H9 (cell line): ENCODE results near the gene C1orf56. TPM values are rescaled to one million over a fixed set of nuclear protein-coding genes. Genes with fewer than 3 reads are reported as not detected.
A peak's percentile ranks its signal among the peaks of the same experiment; 100 is the strongest.

Experiments
- DNase-seq: peaks from one replicate; pipeline ENCODE4 v3.0.0-alpha.2; 2017
- H2AFZ ChIP-seq: one replicate; pipeline ENCODE4 v1.6.1; 2013; ENCODE audit warnings: mild to moderate bottlenecking, low read length, control low read depth, moderate library complexity
- H2AK5ac ChIP-seq: 2 replicates; pipeline ENCODE4 v1.6.1; 2013; ENCODE audit warnings: low read length, control low read depth, mixed read lengths; ENCODE audit not compliant: insufficient read length
- H2BK120ac ChIP-seq: one replicate; pipeline ENCODE4 v1.6.1; 2013; ENCODE audit warnings: low read depth, mild to moderate bottlenecking, low read length, control low read depth, inconsistent platforms; ENCODE audit not compliant: poor library complexity, severe bottlenecking
- H2BK12ac ChIP-seq: 2 replicates; pipeline ENCODE4 v1.6.1; 2013; ENCODE audit warnings: low read length, control low read depth, mixed read lengths, low read depth; ENCODE audit not compliant: insufficient read length
- H2BK15ac ChIP-seq: 2 replicates; pipeline ENCODE4 v1.6.1; 2013; ENCODE audit warnings: low read depth, low read length, control low read depth
- H2BK20ac ChIP-seq: one replicate; pipeline ENCODE4 v1.6.1; 2013; ENCODE audit warnings: low read depth, mild to moderate bottlenecking, low read length, control low read depth, inconsistent platforms; ENCODE audit not compliant: poor library complexity, severe bottlenecking
- H2BK5ac ChIP-seq: 2 replicates; pipeline ENCODE4 v1.6.1; 2013; ENCODE audit warnings: low read length, control low read depth, mixed read lengths; ENCODE audit not compliant: insufficient read length
- H3K14ac ChIP-seq: 2 replicates; pipeline ENCODE4 v1.6.1; 2013; ENCODE audit warnings: low read length, control low read depth; ENCODE audit not compliant: insufficient read depth
- H3K18ac ChIP-seq: 2 replicates; pipeline ENCODE4 v1.6.1; 2013; ENCODE audit warnings: low read depth, mild to moderate bottlenecking, mixed read lengths, low read length, control low read depth; ENCODE audit not compliant: insufficient read length
- H3K23ac ChIP-seq: 2 replicates; pipeline ENCODE4 v1.6.1; 2013; ENCODE audit warnings: low read length, control low read depth, mixed read lengths, low read depth; ENCODE audit not compliant: insufficient read length
- H3K23me2 ChIP-seq: 2 replicates; pipeline ENCODE4 v1.6.1; 2013; ENCODE audit warnings: low read depth, mild to moderate bottlenecking, mixed read lengths, low read length, control low read depth; ENCODE audit not compliant: insufficient read length, poor library complexity, severe bottlenecking
- H3K27ac ChIP-seq: 2 replicates; pipeline ENCODE4 v1.5.1; 2013; ENCODE audit warnings: low read length, control low read depth, mixed read lengths, low read depth; ENCODE audit not compliant: insufficient read length
- H3K27me3 ChIP-seq: 2 replicates; pipeline ENCODE4 v1.6.1; 2013; ENCODE audit warnings: low read length, control low read depth, inconsistent platforms; ENCODE audit not compliant: insufficient read depth
- H3K4ac ChIP-seq: 2 replicates; pipeline ENCODE4 v1.6.1; 2013; ENCODE audit warnings: low read depth, mild to moderate bottlenecking, control low read depth, inconsistent platforms, low read length, moderate library complexity
- H3K4me1 ChIP-seq: 2 replicates; pipeline ENCODE4 v1.6.1; 2013; ENCODE audit warnings: low read length, control low read depth, inconsistent platforms; ENCODE audit not compliant: insufficient read depth
- H3K4me2 ChIP-seq: 2 replicates; pipeline ENCODE4 v1.6.1; 2013; ENCODE audit warnings: low read length, control low read depth, mixed read lengths; ENCODE audit not compliant: insufficient read length, insufficient read depth
- H3K56ac ChIP-seq: 2 replicates; pipeline ENCODE4 v1.6.1; 2013; ENCODE audit warnings: low read depth, mild to moderate bottlenecking, mixed read lengths, low read length, control low read depth; ENCODE audit not compliant: insufficient read length
- H3K79me1 ChIP-seq: 2 replicates; pipeline ENCODE4 v1.6.1; 2013; ENCODE audit warnings: low read depth, mild to moderate bottlenecking, moderate library complexity, low read length, control low read depth, inconsistent platforms; ENCODE audit not compliant: insufficient read depth, poor library complexity, severe bottlenecking
- H3K79me2 ChIP-seq: 2 replicates; pipeline ENCODE4 v1.6.1; 2013; ENCODE audit warnings: low read length, control low read depth, inconsistent platforms; ENCODE audit not compliant: insufficient read depth
- H3K9ac ChIP-seq: 2 replicates; pipeline ENCODE4 v1.6.1; 2013; ENCODE audit warnings: low read length, control low read depth, mixed read lengths; ENCODE audit not compliant: insufficient read length; ENCODE audit errors: extremely low read depth
- H3K9me3 ChIP-seq: one replicate; pipeline ENCODE4 v1.6.1; 2013; ENCODE audit warnings: low read depth, low read length, inconsistent platforms; ENCODE audit not compliant: control insufficient read depth
- H3T11ph ChIP-seq: one replicate; pipeline ENCODE4 v1.6.1; 2013; ENCODE audit warnings: mild to moderate bottlenecking, low read length, control low read depth, inconsistent platforms
- H4K20me1 ChIP-seq: one replicate; pipeline ENCODE4 v1.6.1; 2013; ENCODE audit not compliant: control insufficient read depth, insufficient read length, insufficient read depth
- H4K5ac ChIP-seq: 2 replicates; pipeline ENCODE4 v1.6.1; 2013; ENCODE audit warnings: low read depth, mild to moderate bottlenecking, mixed read lengths, low read length, control low read depth; ENCODE audit not compliant: insufficient read length
- H4K8ac ChIP-seq: replicated peaks from 2 replicates; pipeline ENCODE4 v1.6.1; 2013; ENCODE audit warnings: low read length, control low read depth, mixed read lengths, low read depth; ENCODE audit not compliant: insufficient read length
- H4K91ac ChIP-seq: 2 replicates; pipeline ENCODE4 v1.6.1; 2013; ENCODE audit warnings: low read depth, mild to moderate bottlenecking, moderate library complexity, mixed read lengths, low read length, control low read depth; ENCODE audit not compliant: insufficient read length
- H3K27ac Mint-ChIP-seq, 3 experiments: 2 replicates in 2 of 3; 3 replicates in 1 of 3; pipeline ENCODE4 v1.8.0; 2020 to 2021; ENCODE audit warnings: mixed read lengths in 3 of 3, mild to moderate bottlenecking in 1 of 3, moderate library complexity in 1 of 3
- H3K27me3 Mint-ChIP-seq: 2 replicates; pipeline ENCODE4 v1.8.0; 2021; ENCODE audit warnings: low read depth, mild to moderate bottlenecking, moderate library complexity, mixed read lengths
- H3K36me3 Mint-ChIP-seq, 3 experiments: 2 replicates in 2 of 3; 3 replicates in 1 of 3; pipeline ENCODE4 v1.8.0; 2020 to 2021; ENCODE audit warnings: low read depth in 3 of 3, mixed read lengths in 3 of 3; ENCODE audit not compliant: insufficient read depth in 1 of 3
- H3K4me1 Mint-ChIP-seq, 2 experiments: 2 replicates each; pipeline ENCODE4 v1.8.0; 2020; ENCODE audit warnings: mixed read lengths in 2 of 2
- H3K4me3 Mint-ChIP-seq, 2 experiments: 2 replicates in 1 of 2; 3 replicates in 1 of 2; pipeline ENCODE4 v1.8.0; 2020 to 2021; ENCODE audit warnings: mild to moderate bottlenecking in 2 of 2, mixed read lengths in 2 of 2, moderate library complexity in 1 of 2
- H3K9me3 Mint-ChIP-seq, 2 experiments: 2 replicates in 1 of 2; 3 replicates in 1 of 2; pipeline ENCODE4 v1.8.0; 2020; ENCODE audit warnings: mild to moderate bottlenecking in 2 of 2, mixed read lengths in 2 of 2, moderate library complexity in 1 of 2
- WGBS: extraction: QIAGEN DNeasy Blood & Tissue Kit; methylation state at CpG from one replicate; pipeline ENCODE4 v1.1.7; 2013; ENCODE audit warnings: missing lambda C conversion rate, low lambda C conversion rate, mixed read lengths; ENCODE audit not compliant: insufficient read length; ENCODE audit errors: extremely low coverage; 5-methylcytosine and 5-hydroxymethylcytosine counted together
- total RNA-seq: library from RNA; stranded (reverse); gene quantifications from 2 replicates; pipeline ENCODE4 v1.2.1, GENCODE V29; 2021
- TF ChIP-seq, protein P1 (sequence below): fragments of 200-600 bp; sonication (generic); conservative IDR thresholded peaks from 3 replicates; pipeline ENCODE4 v1.8.0; 2021; ENCODE audit warnings: antibody characterized with exemption, mild to moderate bottlenecking

C1orf56 gene
- total RNA-seq, 1 experiment from 2014 or later: 4.8 TPM

DNA sequence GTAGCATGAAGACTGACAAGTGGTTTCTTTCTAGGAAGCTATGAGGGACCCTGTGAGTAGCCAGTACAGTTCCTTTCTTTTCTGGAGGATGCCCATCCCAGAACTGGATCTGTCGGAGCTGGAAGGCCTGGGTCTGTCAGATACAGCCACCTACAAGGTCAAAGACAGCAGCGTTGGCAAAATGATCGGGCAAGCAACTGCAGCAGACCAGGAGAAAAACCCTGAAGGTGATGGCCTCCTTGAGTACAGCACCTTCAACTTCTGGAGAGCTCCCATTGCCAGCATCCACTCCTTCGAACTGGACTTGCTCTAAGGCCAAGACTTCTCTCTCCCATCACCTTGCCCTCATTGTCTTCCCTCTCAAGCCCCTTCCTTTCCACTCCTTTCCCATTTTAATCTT is 19.6 kb downstream of the C1orf56 start:
- no peak overlapping the region for H2BK20ac ChIP-seq
- no peak overlapping the region for H3K4me3 Mint-ChIP-seq
- no peaks in the 10 kb centered on the region for H3K9me3 ChIP-seq
- peaks cover 15 to 26% (median 25%) of the 10 kb centered on the region in 3 experiments; a peak in 6 of 7 replicates for H3K36me3 Mint-ChIP-seq
- no peak overlapping the region for H3T11ph ChIP-seq
- no peak overlapping the region for H4K91ac ChIP-seq
- H3K4me1 ChIP-seq: no peaks in the 10 kb centered on the region
- TF ChIP-seq, protein P1, sequence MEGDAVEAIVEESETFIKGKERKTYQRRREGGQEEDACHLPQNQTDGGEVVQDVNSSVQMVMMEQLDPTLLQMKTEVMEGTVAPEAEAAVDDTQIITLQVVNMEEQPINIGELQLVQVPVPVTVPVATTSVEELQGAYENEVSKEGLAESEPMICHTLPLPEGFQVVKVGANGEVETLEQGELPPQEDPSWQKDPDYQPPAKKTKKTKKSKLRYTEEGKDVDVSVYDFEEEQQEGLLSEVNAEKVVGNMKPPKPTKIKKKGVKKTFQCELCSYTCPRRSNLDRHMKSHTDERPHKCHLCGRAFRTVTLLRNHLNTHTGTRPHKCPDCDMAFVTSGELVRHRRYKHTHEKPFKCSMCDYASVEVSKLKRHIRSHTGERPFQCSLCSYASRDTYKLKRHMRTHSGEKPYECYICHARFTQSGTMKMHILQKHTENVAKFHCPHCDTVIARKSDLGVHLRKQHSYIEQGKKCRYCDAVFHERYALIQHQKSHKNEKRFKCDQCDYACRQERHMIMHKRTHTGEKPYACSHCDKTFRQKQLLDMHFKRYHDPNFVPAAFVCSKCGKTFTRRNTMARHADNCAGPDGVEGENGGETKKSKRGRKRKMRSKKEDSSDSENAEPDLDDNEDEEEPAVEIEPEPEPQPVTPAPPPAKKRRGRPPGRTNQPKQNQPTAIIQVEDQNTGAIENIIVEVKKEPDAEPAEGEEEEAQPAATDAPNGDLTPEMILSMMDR: no peak
- no peak overlapping the region for H2AFZ ChIP-seq
- no peak overlapping the region for H2BK5ac ChIP-seq
- H3K4ac ChIP-seq: no peak overlapping the region
- WGBS: no CpG with 5 or more reads among the region's 4 CpGs
- H3K4me2 ChIP-seq: no peak overlapping the region
- H3K9me3 Mint-ChIP-seq: no peaks in the 10 kb centered on the region
- peaks cover 23% of the 10 kb centered on the region in 2 experiments for H3K4me1 Mint-ChIP-seq
- DNase-seq: no peak
- H4K5ac ChIP-seq: no peak overlapping the region
- H3K23me2 ChIP-seq: no peaks in the 10 kb centered on the region
- H2BK12ac ChIP-seq: no peak overlapping the region
- no peak overlapping the region for H2BK120ac ChIP-seq
- peak overlapping the region in 2 of 3 experiments; percentile 47 to 52; a peak in 1 of 7 replicates for H3K27ac Mint-ChIP-seq
- H3K9ac ChIP-seq: no peak overlapping the region
- H2BK15ac ChIP-seq: no peak overlapping the region
- H3K56ac ChIP-seq: no peak overlapping the region
- no peaks in the 10 kb centered on the region for H3K79me1 ChIP-seq
- no peaks in the 10 kb centered on the region for H4K20me1 ChIP-seq
- no peak overlapping the region for H2AK5ac ChIP-seq
- H3K79me2 ChIP-seq: peaks cover 10% of the 10 kb centered on the region; the same call in 1 of the 2 replicates
- H3K14ac ChIP-seq: no peak overlapping the region
- H3K27me3 ChIP-seq: no peaks in the 10 kb centered on the region
- no peak overlapping the region for H3K27ac ChIP-seq
- H3K18ac ChIP-seq: no peak overlapping the region
- H3K23ac ChIP-seq: no peak overlapping the region
- H3K27me3 Mint-ChIP-seq: no peaks in the 10 kb centered on the region
- H4K8ac ChIP-seq: no peak overlapping the region
